ENCODE data around the gene ADGRF3. TPM values are rescaled to one million over a fixed set of nuclear protein-coding genes. Genes with fewer than 3 reads are reported as not detected.

Gene ADGRF3
- total RNA-seq, 4 donors from 2014 or later = 0.21 to 0.27 TPM; not detected in 2

GRCh38 chr2:26318950-26319349, 27.6 kb downstream of the ADGRF3 start:
- Histone ChIP-seq H3K36me3 (no peaks in the 10 kb centered on the region), H3K9me3 (no peaks in the 10 kb centered on the region), H3K4me1 (no peaks in the 10 kb centered on the region), H3K27ac (no peak overlapping the region), H3K27me3 (no peaks in the 10 kb centered on the region), H3K4me3 (no peak overlapping the region)
- TF ChIP-seq CTCF (IDR thresholded peaks at IDR 0.05) (no peak), POLR2A (IDR thresholded peaks at IDR 0.05) (no peak)
- DNase-seq = no peak
- intact Hi-C loops (cut with DNase I; ENCODE audit: low total_unique reads) = no loop called here

GRCh38 chr2:26317377-26318105, 29.0 kb downstream of the ADGRF3 start:
- Histone ChIP-seq H3K36me3 (no peaks in the 10 kb centered on the region), H3K27me3 (no peaks in the 10 kb centered on the region), H3K4me3 (no peak overlapping the region), H3K9me3 (no peaks in the 10 kb centered on the region), H3K27ac (no peak overlapping the region), H3K4me1 (no peaks in the 10 kb centered on the region)
- TF ChIP-seq CTCF (IDR thresholded peaks at IDR 0.05) (no peak), POLR2A (IDR thresholded peaks at IDR 0.05) (no peak)
- intact Hi-C loops (cut with DNase I; ENCODE audit: low total_unique reads) = no loop called here
- DNase-seq = no peak

GRCh38 chr2:26316845-26317244, 29.7 kb downstream of the ADGRF3 start:
- Histone ChIP-seq H3K27ac (no peak overlapping the region), H3K4me1 (no peaks in the 10 kb centered on the region), H3K4me3 (no peak overlapping the region), H3K9me3 (no peaks in the 10 kb centered on the region), H3K36me3 (no peaks in the 10 kb centered on the region), H3K27me3 (no peaks in the 10 kb centered on the region)
- no peak for DNase-seq
- intact Hi-C loops (cut with DNase I; ENCODE audit: low total_unique reads) = no loop called here
- no peak for TF ChIP-seq CTCF (IDR thresholded peaks at IDR 0.05)
- no peak for TF ChIP-seq POLR2A (IDR thresholded peaks at IDR 0.05)

GRCh38 chr2:26316041-26316440, 30.5 kb downstream of the ADGRF3 start:
- no peak for DNase-seq
- intact Hi-C loops (cut with DNase I; ENCODE audit: low total_unique reads) = no loop called here
- H3K27me3 ChIP-seq = no peaks in the 10 kb centered on the region
- H3K36me3 ChIP-seq = no peaks in the 10 kb centered on the region
- no peak overlapping the region for H3K4me3 ChIP-seq
- no peak overlapping the region for H3K27ac ChIP-seq
- H3K4me1 ChIP-seq = no peaks in the 10 kb centered on the region
- TF ChIP-seq CTCF (IDR thresholded peaks at IDR 0.05) (no peak), POLR2A (IDR thresholded peaks at IDR 0.05) (no peak)
- H3K9me3 ChIP-seq = no peaks in the 10 kb centered on the region

- no peaks in the 10 kb centered on the region for H3K4me1 ChIP-seq
- intact Hi-C loops (cut with DNase I; ENCODE audit: low total_unique reads) = no loop called here
- DNase-seq = no peak
Measured at GRCh38 chr2:26314243-26314642, 32.3 kb downstream of the ADGRF3 start.

More at GRCh38 chr2:26314243-26314642, 32.3 kb downstream of the ADGRF3 start:
- H3K27me3 ChIP-seq = no peaks in the 10 kb centered on the region
- TF ChIP-seq POLR2A (IDR thresholded peaks at IDR 0.05) (no peak), CTCF (IDR thresholded peaks at IDR 0.05) (no peak)
- H3K36me3 ChIP-seq = no peaks in the 10 kb centered on the region
- H3K4me3 ChIP-seq = no peak overlapping the region
- H3K9me3 ChIP-seq = no peaks in the 10 kb centered on the region
- no peak overlapping the region for H3K27ac ChIP-seq

Data from uterus (tissue), 4 donors.